ENCODE data around the gene CPEB3.

DNA sequence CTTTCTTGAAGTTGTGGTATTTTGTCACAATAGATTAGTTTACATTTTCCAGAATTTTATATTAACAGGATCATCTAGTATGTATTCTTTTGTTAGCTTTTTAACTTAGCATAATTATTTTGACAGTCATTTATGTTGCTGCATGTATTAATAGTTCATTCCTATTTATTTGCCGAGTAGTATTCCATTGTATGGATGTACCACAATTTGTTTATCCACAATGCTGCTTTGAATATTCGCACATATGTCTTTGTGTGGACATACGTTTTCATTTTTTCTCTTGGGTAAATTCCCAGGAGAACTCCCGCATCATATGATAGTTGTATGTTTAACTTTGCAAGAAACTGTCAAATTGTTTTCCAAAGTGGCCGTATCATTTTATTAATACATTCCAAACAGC, 115.7 kb downstream of the CPEB3 start:
- no peak for TF ChIP-seq CTCF (conservative IDR thresholded peaks at IDR 0.05 in 1 of 2, IDR thresholded peaks at IDR 0.05 in 1 of 2; ENCODE audit: low read depth in 1 of 2, low read length in 2 of 2)
- TF ChIP-seq EZH2 (IDR thresholded peaks at IDR 0.05; ENCODE audit: low read length, missing control alignments) = no peak
